H9 (cell line): ENCODE data around the gene SIL1. TPM values are rescaled to one million over a fixed set of nuclear protein-coding genes. Genes with fewer than 3 reads are reported as not detected.
"Not testable (repeated sequence)": the region's sequence is repeated elsewhere in the genome, so short reads cannot be mapped to it uniquely, and the experiment has no call there.

Experiments used
- DNase-seq: peaks from one replicate; pipeline ENCODE4 v3.0.0-alpha.2; 2017
- H2AFZ ChIP-seq: one replicate; pipeline ENCODE4 v1.6.1; 2013; ENCODE audit warnings: mild to moderate bottlenecking, low read length, control low read depth, moderate library complexity
- H2AK5ac ChIP-seq: 2 replicates; pipeline ENCODE4 v1.6.1; 2013; ENCODE audit warnings: low read length, control low read depth, mixed read lengths; ENCODE audit not compliant: insufficient read length
- H2BK120ac ChIP-seq: one replicate; pipeline ENCODE4 v1.6.1; 2013; ENCODE audit warnings: low read depth, mild to moderate bottlenecking, low read length, control low read depth, inconsistent platforms; ENCODE audit not compliant: poor library complexity, severe bottlenecking
- H2BK12ac ChIP-seq: 2 replicates; pipeline ENCODE4 v1.6.1; 2013; ENCODE audit warnings: low read length, control low read depth, mixed read lengths, low read depth; ENCODE audit not compliant: insufficient read length
- H2BK15ac ChIP-seq: 2 replicates; pipeline ENCODE4 v1.6.1; 2013; ENCODE audit warnings: low read depth, low read length, control low read depth
- H2BK20ac ChIP-seq: one replicate; pipeline ENCODE4 v1.6.1; 2013; ENCODE audit warnings: low read depth, mild to moderate bottlenecking, low read length, control low read depth, inconsistent platforms; ENCODE audit not compliant: poor library complexity, severe bottlenecking
- H2BK5ac ChIP-seq: 2 replicates; pipeline ENCODE4 v1.6.1; 2013; ENCODE audit warnings: low read length, control low read depth, mixed read lengths; ENCODE audit not compliant: insufficient read length
- H3K14ac ChIP-seq: 2 replicates; pipeline ENCODE4 v1.6.1; 2013; ENCODE audit warnings: low read length, control low read depth; ENCODE audit not compliant: insufficient read depth
- H3K18ac ChIP-seq: 2 replicates; pipeline ENCODE4 v1.6.1; 2013; ENCODE audit warnings: low read depth, mild to moderate bottlenecking, mixed read lengths, low read length, control low read depth; ENCODE audit not compliant: insufficient read length
- H3K23ac ChIP-seq: 2 replicates; pipeline ENCODE4 v1.6.1; 2013; ENCODE audit warnings: low read length, control low read depth, mixed read lengths, low read depth; ENCODE audit not compliant: insufficient read length
- H3K23me2 ChIP-seq: 2 replicates; pipeline ENCODE4 v1.6.1; 2013; ENCODE audit warnings: low read depth, mild to moderate bottlenecking, mixed read lengths, low read length, control low read depth; ENCODE audit not compliant: insufficient read length, poor library complexity, severe bottlenecking
- H3K27ac ChIP-seq: 2 replicates; pipeline ENCODE4 v1.5.1; 2013; ENCODE audit warnings: low read length, control low read depth, mixed read lengths, low read depth; ENCODE audit not compliant: insufficient read length
- H3K27me3 ChIP-seq: 2 replicates; pipeline ENCODE4 v1.6.1; 2013; ENCODE audit warnings: low read length, control low read depth, inconsistent platforms; ENCODE audit not compliant: insufficient read depth
- H3K4ac ChIP-seq: 2 replicates; pipeline ENCODE4 v1.6.1; 2013; ENCODE audit warnings: low read depth, mild to moderate bottlenecking, control low read depth, inconsistent platforms, low read length, moderate library complexity
- H3K4me1 ChIP-seq: 2 replicates; pipeline ENCODE4 v1.6.1; 2013; ENCODE audit warnings: low read length, control low read depth, inconsistent platforms; ENCODE audit not compliant: insufficient read depth
- H3K4me2 ChIP-seq: 2 replicates; pipeline ENCODE4 v1.6.1; 2013; ENCODE audit warnings: low read length, control low read depth, mixed read lengths; ENCODE audit not compliant: insufficient read length, insufficient read depth
- H3K56ac ChIP-seq: 2 replicates; pipeline ENCODE4 v1.6.1; 2013; ENCODE audit warnings: low read depth, mild to moderate bottlenecking, mixed read lengths, low read length, control low read depth; ENCODE audit not compliant: insufficient read length
- H3K79me1 ChIP-seq: 2 replicates; pipeline ENCODE4 v1.6.1; 2013; ENCODE audit warnings: low read depth, mild to moderate bottlenecking, moderate library complexity, low read length, control low read depth, inconsistent platforms; ENCODE audit not compliant: insufficient read depth, poor library complexity, severe bottlenecking
- H3K79me2 ChIP-seq: 2 replicates; pipeline ENCODE4 v1.6.1; 2013; ENCODE audit warnings: low read length, control low read depth, inconsistent platforms; ENCODE audit not compliant: insufficient read depth
- H3K9ac ChIP-seq: 2 replicates; pipeline ENCODE4 v1.6.1; 2013; ENCODE audit warnings: low read length, control low read depth, mixed read lengths; ENCODE audit not compliant: insufficient read length; ENCODE audit errors: extremely low read depth
- H3K9me3 ChIP-seq: one replicate; pipeline ENCODE4 v1.6.1; 2013; ENCODE audit warnings: low read depth, low read length, inconsistent platforms; ENCODE audit not compliant: control insufficient read depth
- H3T11ph ChIP-seq: one replicate; pipeline ENCODE4 v1.6.1; 2013; ENCODE audit warnings: mild to moderate bottlenecking, low read length, control low read depth, inconsistent platforms
- H4K20me1 ChIP-seq: one replicate; pipeline ENCODE4 v1.6.1; 2013; ENCODE audit not compliant: control insufficient read depth, insufficient read length, insufficient read depth
- H4K5ac ChIP-seq: 2 replicates; pipeline ENCODE4 v1.6.1; 2013; ENCODE audit warnings: low read depth, mild to moderate bottlenecking, mixed read lengths, low read length, control low read depth; ENCODE audit not compliant: insufficient read length
- H4K8ac ChIP-seq: replicated peaks from 2 replicates; pipeline ENCODE4 v1.6.1; 2013; ENCODE audit warnings: low read length, control low read depth, mixed read lengths, low read depth; ENCODE audit not compliant: insufficient read length
- H4K91ac ChIP-seq: 2 replicates; pipeline ENCODE4 v1.6.1; 2013; ENCODE audit warnings: low read depth, mild to moderate bottlenecking, moderate library complexity, mixed read lengths, low read length, control low read depth; ENCODE audit not compliant: insufficient read length
- H3K27ac Mint-ChIP-seq, 3 experiments: 2 replicates in 2 of 3; 3 replicates in 1 of 3; pipeline ENCODE4 v1.8.0; 2020 to 2021; ENCODE audit warnings: mixed read lengths in 3 of 3, mild to moderate bottlenecking in 1 of 3, moderate library complexity in 1 of 3
- H3K27me3 Mint-ChIP-seq: 2 replicates; pipeline ENCODE4 v1.8.0; 2021; ENCODE audit warnings: low read depth, mild to moderate bottlenecking, moderate library complexity, mixed read lengths
- H3K36me3 Mint-ChIP-seq, 3 experiments: 2 replicates in 2 of 3; 3 replicates in 1 of 3; pipeline ENCODE4 v1.8.0; 2020 to 2021; ENCODE audit warnings: low read depth in 3 of 3, mixed read lengths in 3 of 3; ENCODE audit not compliant: insufficient read depth in 1 of 3
- H3K4me1 Mint-ChIP-seq, 2 experiments: 2 replicates each; pipeline ENCODE4 v1.8.0; 2020; ENCODE audit warnings: mixed read lengths in 2 of 2
- H3K4me3 Mint-ChIP-seq, 2 experiments: 2 replicates in 1 of 2; 3 replicates in 1 of 2; pipeline ENCODE4 v1.8.0; 2020 to 2021; ENCODE audit warnings: mild to moderate bottlenecking in 2 of 2, mixed read lengths in 2 of 2, moderate library complexity in 1 of 2
- H3K9me3 Mint-ChIP-seq, 2 experiments: 2 replicates in 1 of 2; 3 replicates in 1 of 2; pipeline ENCODE4 v1.8.0; 2020; ENCODE audit warnings: mild to moderate bottlenecking in 2 of 2, mixed read lengths in 2 of 2, moderate library complexity in 1 of 2
- CTCF ChIP-seq: fragments of 200-600 bp; sonication (generic); conservative IDR thresholded peaks from 3 replicates; pipeline ENCODE4 v1.8.0; 2021; ENCODE audit warnings: antibody characterized with exemption, mild to moderate bottlenecking
- WGBS: extraction: QIAGEN DNeasy Blood & Tissue Kit; methylation state at CpG from one replicate; pipeline ENCODE4 v1.1.7; 2013; ENCODE audit warnings: missing lambda C conversion rate, low lambda C conversion rate, mixed read lengths; ENCODE audit not compliant: insufficient read length; ENCODE audit errors: extremely low coverage; 5-methylcytosine and 5-hydroxymethylcytosine counted together
- total RNA-seq: library from RNA; stranded (reverse); gene quantifications from 2 replicates; pipeline ENCODE4 v1.2.1, GENCODE V29; 2021

SIL1 gene
- total RNA-seq, 1 experiment from 2014 or later, result 10.6 TPM

GRCh38 chr5:138922494-138922893 lies 275.7 kb downstream of the SIL1 start:
- H4K20me1 ChIP-seq, result no peaks in the 10 kb centered on the region
- H2BK5ac ChIP-seq, result no peak overlapping the region
- H3K4me1 ChIP-seq, result no peaks in the 10 kb centered on the region
- no peak overlapping the region for H2AK5ac ChIP-seq
- no peak overlapping the region for H2BK120ac ChIP-seq
- DNase-seq, result no peak
- Mint-ChIP-seq H3K27me3 (no peaks in the 10 kb centered on the region), H3K27ac (peak overlapping the region in 2 of 3 experiments; percentile 82 to 89; a peak in 3 of 7 replicates), H3K4me3 (no peak overlapping the region), H3K36me3 (peaks cover 24 to 62% (median 46%) of the 10 kb centered on the region in 3 experiments), H3K4me1 (peaks cover 8 to 12% of the 10 kb centered on the region in 2 experiments), H3K9me3 (no peaks in the 10 kb centered on the region)
- no peak overlapping the region for H4K91ac ChIP-seq
- no peaks in the 10 kb centered on the region for H3K79me1 ChIP-seq
- H3K79me2 ChIP-seq, result no peaks in the 10 kb centered on the region
- no peak overlapping the region for H3T11ph ChIP-seq
- no peak overlapping the region for H2BK20ac ChIP-seq
- no peak overlapping the region for H4K5ac ChIP-seq
- no peak overlapping the region for H3K4me2 ChIP-seq
- H3K23ac ChIP-seq, result no peak overlapping the region
- no peak overlapping the region for H3K27ac ChIP-seq
- no peaks in the 10 kb centered on the region for H3K27me3 ChIP-seq
- no peak overlapping the region for H2BK12ac ChIP-seq
- H3K23me2 ChIP-seq, result no peaks in the 10 kb centered on the region
- H3K18ac ChIP-seq, result no peak overlapping the region
- no peak overlapping the region for H4K8ac ChIP-seq
- no peak overlapping the region for H3K56ac ChIP-seq
- H3K4ac ChIP-seq, result no peak overlapping the region
- 0 out of 3 replicates have a peak, but pooled peaks have one; percentile 14 for TF ChIP-seq CTCF
- no peaks in the 10 kb centered on the region for H3K9me3 ChIP-seq
- no peak overlapping the region for H2AFZ ChIP-seq
- H3K14ac ChIP-seq, result no peak overlapping the region
- H2BK15ac ChIP-seq, result no peak overlapping the region
- H3K9ac ChIP-seq, result no peak overlapping the region
- no CpG with 5 or more reads among the region's 2 CpGs for WGBS

- not testable (repeated sequence) for H2AK5ac ChIP-seq, H4K8ac ChIP-seq, H3K18ac ChIP-seq, H3K23me2 ChIP-seq, H3K27ac Mint-ChIP-seq, H4K5ac ChIP-seq, H3K79me2 ChIP-seq, H3K9ac ChIP-seq, H2BK120ac ChIP-seq, H3K23ac ChIP-seq, H4K20me1 ChIP-seq, H3K79me1 ChIP-seq, H3T11ph ChIP-seq, H3K4me3 Mint-ChIP-seq, H3K27me3 ChIP-seq, H2AFZ ChIP-seq, H3K4me1 ChIP-seq, H2BK20ac ChIP-seq, H3K56ac ChIP-seq, H3K9me3 Mint-ChIP-seq, H3K4ac ChIP-seq, H3K14ac ChIP-seq, H3K27me3 Mint-ChIP-seq, H3K4me2 ChIP-seq, H2BK15ac ChIP-seq, H2BK12ac ChIP-seq, H4K91ac ChIP-seq, H3K27ac ChIP-seq, H2BK5ac ChIP-seq, DNase-seq, H3K9me3 ChIP-seq
- peaks cover 18 to 54% (median 35%) of the 10 kb centered on the region in 3 experiments; a peak in 6 of 7 replicates for H3K36me3 Mint-ChIP-seq
- peaks cover 8 to 12% of the 10 kb centered on the region in 2 experiments for H3K4me1 Mint-ChIP-seq
- no CpG with 5 or more reads among the region's 2 CpGs for WGBS
These were observed 276.8 kb downstream of the SIL1 start for GRCh38 chr5:138921362-138921761.
